NCI-H1694 (cell line): ENCODE measurements around the gene DGKZ.

ENCODE experiments used
- DNase-seq: peaks from one replicate; lab custom pipeline; 2025; lab: John Stamatoyannopoulos, UW

Gene DGKZ

DNA sequence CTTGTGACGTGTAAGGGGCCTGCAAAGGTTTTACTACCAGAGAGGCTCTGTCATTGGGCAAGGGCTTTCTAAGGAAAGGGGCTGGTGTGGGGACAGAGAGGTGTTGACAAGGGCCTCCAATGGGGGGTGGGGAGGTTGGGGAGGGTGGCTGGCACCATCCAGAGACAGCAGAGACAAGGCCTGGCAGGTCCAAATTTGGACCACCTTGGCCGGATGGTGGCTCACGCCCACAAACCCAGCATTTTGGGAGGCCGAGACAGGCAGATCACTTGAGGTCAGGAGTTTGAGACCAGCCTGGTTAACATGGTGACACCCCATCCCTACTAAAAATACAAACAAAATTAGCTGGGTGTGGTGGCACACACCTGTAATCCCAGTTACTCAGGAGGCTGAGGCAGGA lies 46.5 kb downstream of the DGKZ start:
- no peak for DNase-seq

GRCh38 chr11:46397526-46397925 lies 50.3 kb downstream of the DGKZ start:
- DNase-seq, result no peak

DNA sequence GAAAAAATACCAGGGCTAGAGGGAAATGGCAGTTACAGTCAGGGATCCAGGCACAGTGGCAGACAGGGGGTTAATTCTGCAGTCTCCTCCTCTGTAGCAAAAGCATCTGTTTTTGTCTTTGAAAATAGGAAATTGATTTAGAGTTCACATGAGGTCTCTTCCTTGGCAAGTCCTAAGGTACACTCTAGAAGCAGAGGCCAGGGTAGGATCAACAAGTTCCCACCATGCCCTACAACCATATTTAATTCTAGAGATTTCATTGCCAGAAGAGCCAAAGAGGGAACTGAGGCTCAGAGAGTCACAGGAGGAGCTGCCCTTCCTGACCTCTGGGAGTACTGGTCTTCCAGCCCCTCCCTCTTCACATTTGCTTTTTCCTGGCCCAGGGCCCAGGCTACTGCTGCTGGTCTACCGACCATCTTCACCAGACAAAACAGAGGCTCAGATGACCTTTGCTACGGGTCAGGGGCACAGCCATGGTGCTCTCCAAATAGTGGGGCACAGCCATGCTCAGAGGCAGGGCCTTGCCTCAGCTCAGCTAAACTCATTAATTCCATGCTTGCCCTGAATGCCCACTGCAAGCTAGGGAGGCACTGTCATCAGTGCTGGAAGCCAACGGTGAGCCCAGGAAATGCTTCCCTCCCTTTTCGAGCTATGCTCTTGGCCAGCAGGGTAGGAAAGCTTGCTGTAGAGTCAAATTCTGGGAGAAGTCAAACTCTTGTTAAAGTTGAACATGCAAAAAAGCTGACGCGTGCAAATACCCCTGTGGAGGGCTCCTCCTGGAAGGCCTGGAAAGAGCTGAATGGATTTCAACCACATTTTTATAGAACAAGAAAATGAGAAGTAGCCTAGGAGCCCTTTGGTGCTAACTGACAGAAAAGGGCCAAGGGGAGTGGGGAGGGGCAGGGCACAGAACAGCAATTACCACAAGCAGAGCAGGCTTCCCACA lies 56.0 kb downstream of the DGKZ start:
- DNase-seq, result no peak

- DNase-seq, result no peak
Measured at GRCh38 chr11:46404476-46405017, 57.3 kb downstream of the DGKZ start.

DNA sequence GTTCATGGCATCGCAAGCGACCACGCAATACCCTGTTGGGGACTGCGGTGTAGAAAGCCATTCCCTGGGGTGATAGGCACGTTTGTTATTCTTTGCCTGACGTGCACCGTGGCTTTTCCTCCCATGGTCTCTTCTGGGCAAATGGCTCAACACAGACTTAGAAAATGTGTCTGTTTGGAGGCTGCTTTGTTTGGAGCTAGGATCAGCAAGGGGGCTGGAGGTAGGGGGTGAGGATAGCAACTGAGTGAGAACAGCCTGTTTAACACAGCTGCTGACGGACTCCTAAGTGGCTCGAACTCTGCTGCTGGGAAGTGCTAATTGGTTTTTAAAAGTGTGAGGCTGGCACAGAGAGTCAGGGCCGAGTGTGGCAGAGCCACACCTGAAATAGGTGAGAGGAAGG lies 60.4 kb downstream of the DGKZ start:
- no peak for DNase-seq

DNA sequence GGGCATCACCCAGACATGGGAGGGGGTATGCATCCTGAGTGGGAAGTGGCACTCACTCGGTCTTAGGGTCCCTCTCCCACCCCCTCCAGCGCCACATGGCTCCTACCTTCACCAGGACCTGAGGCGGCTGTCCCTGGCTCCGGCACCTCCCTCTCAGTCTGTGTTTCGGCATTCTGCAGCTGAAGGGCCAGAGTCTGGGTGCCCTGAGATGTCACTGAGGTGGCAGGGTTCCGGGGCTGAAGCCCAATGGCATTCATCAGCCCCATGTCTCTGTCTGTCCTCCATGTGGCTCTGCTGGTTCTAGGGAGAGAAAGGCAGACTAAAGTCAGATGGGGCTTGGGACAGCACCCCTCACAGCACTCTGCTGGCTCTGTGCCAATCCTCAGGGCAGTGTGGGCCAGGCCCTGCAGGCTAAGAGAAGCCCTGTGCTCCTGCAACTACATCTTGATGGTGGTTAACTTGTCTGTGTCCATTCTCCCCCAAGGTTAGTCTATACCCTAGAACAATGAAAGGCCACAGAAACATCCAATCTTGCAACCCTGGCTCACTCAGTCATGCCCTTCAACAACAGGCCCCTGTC lies 61.2 kb downstream of the DGKZ start:
- no peak for DNase-seq

GRCh38 chr11:46410021-46410420 lies 62.8 kb downstream of the DGKZ start:
- DNase-seq, result no peak

- DNase-seq, result no peak
Measured at GRCh38 chr11:46413760-46414465, 66.7 kb downstream of the DGKZ start.

DNA sequence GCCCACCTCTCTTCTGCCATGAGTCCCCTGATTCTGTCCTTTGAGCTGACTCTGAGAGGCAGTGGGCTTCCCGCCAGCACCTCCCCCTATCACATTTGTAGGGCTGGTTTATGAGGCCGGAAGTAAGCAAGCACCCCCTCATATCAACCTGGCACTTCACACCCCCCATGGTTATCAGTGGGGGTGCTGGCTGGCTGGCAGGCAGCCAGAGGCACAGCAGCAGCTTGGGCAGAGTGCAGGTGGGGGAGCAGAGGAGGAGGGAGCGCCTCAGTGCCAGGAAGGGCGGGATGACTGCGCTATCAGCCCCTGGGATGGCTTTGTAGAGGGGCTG lies 67.2 kb downstream of the DGKZ start:
- DNase-seq, result no peak

DNA sequence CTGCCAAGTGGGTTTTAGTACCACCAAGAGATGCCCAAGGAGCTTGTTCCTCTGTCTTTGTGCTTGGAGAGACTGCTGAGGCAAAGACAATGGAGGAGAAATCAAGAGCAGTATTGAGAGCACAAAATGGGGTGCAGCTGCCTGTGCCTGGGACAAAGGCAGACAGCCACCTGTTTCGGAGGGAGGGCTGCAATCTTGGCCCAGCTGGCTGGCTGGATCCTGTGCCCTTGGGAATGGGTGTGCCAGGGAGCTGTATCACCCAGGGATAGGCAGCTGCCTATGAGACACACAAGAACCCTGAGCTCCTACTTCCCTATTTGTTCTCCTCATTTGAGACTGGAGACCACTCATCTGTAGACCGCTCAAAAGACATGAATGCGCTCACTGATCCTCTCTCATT lies 67.6 kb downstream of the DGKZ start:
- DNase-seq, result no peak

- DNase-seq, result no peak
Measured at GRCh38 chr11:46417711-46418110, 70.4 kb downstream of the DGKZ start.

- DNase-seq, result no peak
Measured at GRCh38 chr11:46418751-46419150, 71.5 kb downstream of the DGKZ start.

- no peak for DNase-seq
Measured at GRCh38 chr11:46420513-46420912, 73.2 kb downstream of the DGKZ start.

DNA sequence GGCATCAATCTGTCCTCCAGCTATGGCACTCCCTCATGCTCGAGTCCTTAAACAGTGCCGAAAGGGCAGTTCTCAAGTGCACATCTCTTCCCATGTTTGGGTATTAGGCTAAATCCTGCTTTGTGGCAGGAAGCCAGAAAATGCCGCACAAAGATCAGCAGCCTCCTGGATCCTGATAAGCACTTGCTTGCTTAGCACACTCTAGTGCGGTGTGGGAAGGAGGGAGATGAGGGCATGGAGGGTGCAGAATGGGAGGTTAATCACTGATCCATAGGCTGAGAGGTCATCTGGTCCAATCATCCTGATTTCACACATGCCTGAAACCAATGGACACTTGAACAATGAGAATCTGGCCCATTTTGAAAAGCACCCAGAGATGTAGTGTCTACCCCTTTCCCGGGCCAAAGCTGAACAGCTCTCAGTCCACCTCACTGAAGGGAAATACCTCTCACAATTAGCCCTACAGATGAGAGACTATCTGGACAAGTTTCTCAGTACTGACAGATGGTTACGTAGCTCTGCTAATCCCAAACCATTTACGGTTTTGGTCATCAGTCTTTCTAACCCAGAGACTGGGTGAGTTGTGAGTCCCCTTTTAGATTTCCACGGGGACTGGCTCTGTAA lies 74.1 kb downstream of the DGKZ start:
- no peak for DNase-seq

GRCh38 chr11:46422588-46422987 lies 75.3 kb downstream of the DGKZ start:
- DNase-seq, result no peak

- DNase-seq, result no peak
Measured at GRCh38 chr11:46426233-46426991, 79.1 kb downstream of the DGKZ start.

GRCh38 chr11:46427364-46427763 lies 80.1 kb downstream of the DGKZ start:
- no peak for DNase-seq

DNA sequence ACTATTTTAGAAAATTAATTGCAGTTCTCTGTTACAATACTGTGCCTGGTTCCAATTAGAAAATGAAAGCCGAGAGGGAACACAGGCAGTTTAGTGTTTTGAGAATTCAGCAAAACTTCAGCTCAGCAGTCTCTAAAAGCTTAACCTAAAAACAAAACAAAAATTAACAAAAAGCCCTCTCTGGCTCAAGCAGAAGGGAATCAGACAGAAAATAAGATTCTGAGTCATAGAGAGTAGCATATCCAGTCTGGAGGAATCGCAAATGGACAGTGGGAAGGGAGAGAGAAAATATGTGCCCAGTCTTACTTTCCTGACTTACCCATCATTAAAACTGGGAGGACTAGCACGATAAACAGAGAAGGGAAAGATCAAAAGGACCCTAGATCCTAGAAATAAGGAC lies 82.5 kb downstream of the DGKZ start:
- DNase-seq, result no peak
